ENCODE results near the gene ITGAX.

The ITGAX gene

GRCh38 chr16:31427441-31428278 lies 72.7 kb downstream of the ITGAX start:
- H3K4me3 ChIP-seq (replicated peaks in 1 of 2; ENCODE audit: low read depth in 2 of 2, low read length in 2 of 2): no peak overlapping the region
- DNase-seq (ENCODE audit: low read depth in 2 of 2): peak; percentile 20 to 40
- TF ChIP-seq, protein P1, sequence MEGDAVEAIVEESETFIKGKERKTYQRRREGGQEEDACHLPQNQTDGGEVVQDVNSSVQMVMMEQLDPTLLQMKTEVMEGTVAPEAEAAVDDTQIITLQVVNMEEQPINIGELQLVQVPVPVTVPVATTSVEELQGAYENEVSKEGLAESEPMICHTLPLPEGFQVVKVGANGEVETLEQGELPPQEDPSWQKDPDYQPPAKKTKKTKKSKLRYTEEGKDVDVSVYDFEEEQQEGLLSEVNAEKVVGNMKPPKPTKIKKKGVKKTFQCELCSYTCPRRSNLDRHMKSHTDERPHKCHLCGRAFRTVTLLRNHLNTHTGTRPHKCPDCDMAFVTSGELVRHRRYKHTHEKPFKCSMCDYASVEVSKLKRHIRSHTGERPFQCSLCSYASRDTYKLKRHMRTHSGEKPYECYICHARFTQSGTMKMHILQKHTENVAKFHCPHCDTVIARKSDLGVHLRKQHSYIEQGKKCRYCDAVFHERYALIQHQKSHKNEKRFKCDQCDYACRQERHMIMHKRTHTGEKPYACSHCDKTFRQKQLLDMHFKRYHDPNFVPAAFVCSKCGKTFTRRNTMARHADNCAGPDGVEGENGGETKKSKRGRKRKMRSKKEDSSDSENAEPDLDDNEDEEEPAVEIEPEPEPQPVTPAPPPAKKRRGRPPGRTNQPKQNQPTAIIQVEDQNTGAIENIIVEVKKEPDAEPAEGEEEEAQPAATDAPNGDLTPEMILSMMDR (IDR thresholded peaks at IDR 0.05; ENCODE audit: low read depth, low read length): no peak

- H3K4me3 ChIP-seq (replicated peaks in 1 of 2; ENCODE audit: low read depth in 2 of 2, low read length in 2 of 2): no peak within 1 kb of the TSS
- no peak for DNase-seq (ENCODE audit: low read depth in 2 of 2)
- TF ChIP-seq, protein P1 (IDR thresholded peaks at IDR 0.05; ENCODE audit: low read depth, low read length): no peak
These were observed 73.3 kb downstream of the ITGAX start, which contains the start of gene COX6A2 for GRCh38 chr16:31428279-31428597. Gene COX6A2 (minus strand): TSS chr16:31428360. CDS start chr16:31428325, 35 bp downstream.

GRCh38 chr16:31428638-31429247 lies 73.8 kb downstream of the ITGAX start:
- TF ChIP-seq, protein P1 (IDR thresholded peaks at IDR 0.05; ENCODE audit: low read depth, low read length): no peak
- no peak overlapping the region for H3K4me3 ChIP-seq (replicated peaks in 1 of 2; ENCODE audit: low read depth in 2 of 2, low read length in 2 of 2)
- no peak for DNase-seq (ENCODE audit: low read depth in 2 of 2)

GRCh38 chr16:31429314-31429713 lies 74.3 kb downstream of the ITGAX start:
- H3K4me3 ChIP-seq (replicated peaks in 1 of 2; ENCODE audit: low read depth in 2 of 2, low read length in 2 of 2): no peak overlapping the region
- TF ChIP-seq, protein P1 (IDR thresholded peaks at IDR 0.05; ENCODE audit: low read depth, low read length): no peak
- no peak for DNase-seq (ENCODE audit: low read depth in 2 of 2)

GRCh38 chr16:31429796-31430195 lies 74.8 kb downstream of the ITGAX start:
- no peak for DNase-seq (ENCODE audit: low read depth in 2 of 2)
- TF ChIP-seq, protein P1 (IDR thresholded peaks at IDR 0.05; ENCODE audit: low read depth, low read length): no peak
- no peak overlapping the region for H3K4me3 ChIP-seq (replicated peaks in 1 of 2; ENCODE audit: low read depth in 2 of 2, low read length in 2 of 2)

DNA sequence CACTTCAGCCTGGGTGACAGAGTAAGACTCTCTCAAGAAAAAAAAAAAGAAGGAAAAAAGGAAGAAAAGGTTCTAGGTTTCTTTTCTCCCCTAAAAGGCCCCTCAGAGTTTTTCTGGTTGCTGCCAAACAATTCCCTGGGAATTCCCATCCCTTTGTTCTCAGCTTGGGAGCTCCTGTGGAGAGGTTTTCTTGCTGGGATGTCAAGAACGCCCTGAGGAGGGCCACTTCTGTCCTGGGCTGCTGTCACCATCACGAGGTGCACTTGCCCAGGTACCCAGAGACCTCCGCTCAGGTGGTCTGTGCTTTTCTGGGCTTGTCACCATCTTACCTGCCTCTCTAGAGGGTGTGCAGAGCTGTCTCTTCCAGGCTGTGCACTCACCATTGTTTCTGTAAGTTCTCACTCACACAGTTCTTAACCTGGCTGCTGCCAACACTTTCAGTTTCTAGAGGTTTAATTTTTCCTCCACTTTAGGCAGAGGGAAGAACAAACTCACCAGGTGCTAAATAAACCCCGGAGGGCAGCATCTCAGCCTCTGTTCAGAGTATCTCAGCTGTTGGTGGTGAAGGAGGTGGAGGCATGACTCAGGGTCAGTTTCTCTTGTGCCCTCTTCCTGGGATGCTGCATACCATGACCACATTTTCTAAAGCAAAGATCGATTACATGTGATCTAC lies 75.5 kb downstream of the ITGAX start:
- no peak overlapping the region for H3K4me3 ChIP-seq (replicated peaks in 1 of 2; ENCODE audit: low read depth in 2 of 2, low read length in 2 of 2)
- no peak for DNase-seq (ENCODE audit: low read depth in 2 of 2)
- TF ChIP-seq, protein P1 (IDR thresholded peaks at IDR 0.05; ENCODE audit: low read depth, low read length): no peak

Data from cardiac fibroblast (primary cell).